ENCODE data around the gene ACOX3.
"Not testable (repeated sequence)": the region's sequence is repeated elsewhere in the genome, so short reads cannot be mapped to it uniquely, and the experiment has no call there.

ACOX3 gene

DNA sequence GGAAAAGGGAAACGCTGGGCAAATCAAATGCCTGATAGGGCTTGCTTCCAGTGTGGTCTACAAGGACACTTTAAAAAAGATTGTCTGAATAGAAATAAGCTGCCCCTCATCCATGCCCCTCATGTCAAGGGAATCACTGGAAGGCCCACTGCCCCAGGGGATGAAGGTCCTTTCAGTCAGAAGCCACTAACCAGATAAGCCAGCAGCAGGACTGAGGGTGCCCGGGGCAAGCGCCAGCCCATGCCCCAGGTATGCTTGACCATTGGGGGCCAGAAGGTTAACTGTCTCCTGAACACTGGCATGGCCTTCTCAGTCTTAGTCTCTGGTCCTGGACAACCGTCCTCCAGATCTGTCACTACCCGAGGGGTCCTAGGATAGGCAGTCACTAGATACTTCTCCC, 17.7 kb downstream of the ACOX3 start:
- Histone ChIP-seq H3K9me3 (ENCODE audit: control extremely low read depth in 1 of 5, control insufficient read depth in 4 of 5, insufficient read depth in 2 of 5, low read depth in 1 of 5, low read length in 4 of 5) (no peaks in the 10 kb centered on the region), H3K27ac (ENCODE audit: insufficient read depth in 1 of 2, low read depth in 1 of 2, low read length in 2 of 2, poor library complexity in 1 of 2, severe bottlenecking in 2 of 2) (no peak overlapping the region), H3K4me3 (ENCODE audit: control insufficient read depth in 1 of 7, extremely low read depth in 1 of 7, insufficient read depth in 4 of 7, low read depth in 2 of 7, low read length in 6 of 7) (no peak overlapping the region), H3K4me1 (ENCODE audit: control extremely low read depth in 1 of 4, control insufficient read depth in 4 of 4, insufficient read depth in 4 of 4, low read length in 3 of 4) (peaks cover 0 to 7% (median 7%) of the 10 kb centered on the region in 4 experiments), H3K36me3 (ENCODE audit: control insufficient read depth in 4 of 4, insufficient read depth in 4 of 4, low read length in 3 of 4) (peaks cover 0 to 2% (median 0%) of the 10 kb centered on the region in 4 experiments), H3K27me3 (replicated peaks in 2 of 5; ENCODE audit: control insufficient read depth in 4 of 5, insufficient read depth in 5 of 5, low read length in 4 of 5) (no peaks in the 10 kb centered on the region)
- ChIA-PET POLR2A (no interaction called here), CTCF (interaction anchor here (1.9 kb wide), 1 partner anchor 20 kb away, joined by 4 read pairs; no protein-coding TSS in a partner anchor)
- DNase-seq: no peak
- 96% methylated on average over 5 of the region's 5 CpGs for WGBS (ENCODE audit: insufficient coverage)

- no peak for DNase-seq
- Histone ChIP-seq H3K4me1 (ENCODE audit: control extremely low read depth in 1 of 4, control insufficient read depth in 4 of 4, insufficient read depth in 4 of 4, low read length in 3 of 4) (peaks cover 0 to 7% (median 2%) of the 10 kb centered on the region in 4 experiments), H3K27ac (ENCODE audit: insufficient read depth in 1 of 2, low read depth in 1 of 2, low read length in 2 of 2, poor library complexity in 1 of 2, severe bottlenecking in 2 of 2) (no peak overlapping the region), H3K4me3 (ENCODE audit: control insufficient read depth in 1 of 7, extremely low read depth in 1 of 7, insufficient read depth in 4 of 7, low read depth in 2 of 7, low read length in 6 of 7) (no peak overlapping the region), H3K36me3 (ENCODE audit: control insufficient read depth in 4 of 4, insufficient read depth in 4 of 4, low read length in 3 of 4) (peaks cover 0 to 2% (median 0%) of the 10 kb centered on the region in 4 experiments), H3K27me3 (replicated peaks in 2 of 5; ENCODE audit: control insufficient read depth in 4 of 5, insufficient read depth in 5 of 5, low read length in 4 of 5) (no peaks in the 10 kb centered on the region), H3K9me3 (ENCODE audit: control extremely low read depth in 1 of 5, control insufficient read depth in 4 of 5, insufficient read depth in 2 of 5, low read depth in 1 of 5, low read length in 4 of 5) (no peaks in the 10 kb centered on the region)
- ChIA-PET POLR2A (no interaction called here), CTCF (interaction anchor here (1.9 kb wide), 1 partner anchor 20 kb away, joined by 4 read pairs; no protein-coding TSS in a partner anchor)
- WGBS (ENCODE audit: insufficient coverage): 90% methylated on average over 3 of the region's 4 CpGs
Observed at GRCh38 chr4:8422327-8422726, 18.2 kb downstream of the ACOX3 start.

- DNase-seq; POLR2A ChIA-PET; H3K4me3 ChIP-seq (ENCODE audit: control insufficient read depth in 1 of 7, extremely low read depth in 1 of 7, insufficient read depth in 4 of 7, low read depth in 2 of 7, low read length in 6 of 7); H3K27me3 ChIP-seq (replicated peaks in 2 of 5; ENCODE audit: control insufficient read depth in 4 of 5, insufficient read depth in 5 of 5, low read length in 4 of 5); H3K9me3 ChIP-seq (ENCODE audit: control extremely low read depth in 1 of 5, control insufficient read depth in 4 of 5, insufficient read depth in 2 of 5, low read depth in 1 of 5, low read length in 4 of 5); H3K36me3 ChIP-seq (ENCODE audit: control insufficient read depth in 4 of 4, insufficient read depth in 4 of 4, low read length in 3 of 4); H3K27ac ChIP-seq (ENCODE audit: insufficient read depth in 1 of 2, low read depth in 1 of 2, low read length in 2 of 2, poor library complexity in 1 of 2, severe bottlenecking in 2 of 2): not testable (repeated sequence)
- peaks cover 0 to 13% (median 2%) of the 10 kb centered on the region in 4 experiments for H3K4me1 ChIP-seq (ENCODE audit: control extremely low read depth in 1 of 4, control insufficient read depth in 4 of 4, insufficient read depth in 4 of 4, low read length in 3 of 4)
- CTCF ChIA-PET: interaction anchor here (1.0 to 2.2 kb wide), 5 partner anchors 9 to 153 kb away, joined by 3 to 12 read pairs (median 3); no protein-coding TSS in a partner anchor
Observed at GRCh38 chr4:8420151-8420550, 20.4 kb downstream of the ACOX3 start.

- POLR2A ChIA-PET: no interaction called here
- no peaks in the 10 kb centered on the region for H3K27me3 ChIP-seq (replicated peaks in 2 of 5; ENCODE audit: control insufficient read depth in 4 of 5, insufficient read depth in 5 of 5, low read length in 4 of 5)
- H3K4me3 ChIP-seq (ENCODE audit: control insufficient read depth in 1 of 7, extremely low read depth in 1 of 7, insufficient read depth in 4 of 7, low read depth in 2 of 7, low read length in 6 of 7): no peak overlapping the region
- no peak for DNase-seq
- peaks cover 0 to 13% (median 2%) of the 10 kb centered on the region in 4 experiments for H3K4me1 ChIP-seq (ENCODE audit: control extremely low read depth in 1 of 4, control insufficient read depth in 4 of 4, insufficient read depth in 4 of 4, low read length in 3 of 4)
- 95% methylated on average over 11 of the region's 12 CpGs for WGBS (ENCODE audit: insufficient coverage)
- no peaks in the 10 kb centered on the region for H3K9me3 ChIP-seq (ENCODE audit: control extremely low read depth in 1 of 5, control insufficient read depth in 4 of 5, insufficient read depth in 2 of 5, low read depth in 1 of 5, low read length in 4 of 5)
- peaks cover 0 to 17% (median 13%) of the 10 kb centered on the region in 4 experiments for H3K36me3 ChIP-seq (ENCODE audit: control insufficient read depth in 4 of 4, insufficient read depth in 4 of 4, low read length in 3 of 4)
- H3K27ac ChIP-seq (ENCODE audit: insufficient read depth in 1 of 2, low read depth in 1 of 2, low read length in 2 of 2, poor library complexity in 1 of 2, severe bottlenecking in 2 of 2): no peak overlapping the region
- CTCF ChIA-PET: interaction anchor here (0.9 to 2.2 kb wide), 5 partner anchors 9 to 177 kb away, joined by 3 to 12 read pairs (median 4); no protein-coding TSS in a partner anchor
Observed at GRCh38 chr4:8419222-8420041, 21.1 kb downstream of the ACOX3 start.

DNA sequence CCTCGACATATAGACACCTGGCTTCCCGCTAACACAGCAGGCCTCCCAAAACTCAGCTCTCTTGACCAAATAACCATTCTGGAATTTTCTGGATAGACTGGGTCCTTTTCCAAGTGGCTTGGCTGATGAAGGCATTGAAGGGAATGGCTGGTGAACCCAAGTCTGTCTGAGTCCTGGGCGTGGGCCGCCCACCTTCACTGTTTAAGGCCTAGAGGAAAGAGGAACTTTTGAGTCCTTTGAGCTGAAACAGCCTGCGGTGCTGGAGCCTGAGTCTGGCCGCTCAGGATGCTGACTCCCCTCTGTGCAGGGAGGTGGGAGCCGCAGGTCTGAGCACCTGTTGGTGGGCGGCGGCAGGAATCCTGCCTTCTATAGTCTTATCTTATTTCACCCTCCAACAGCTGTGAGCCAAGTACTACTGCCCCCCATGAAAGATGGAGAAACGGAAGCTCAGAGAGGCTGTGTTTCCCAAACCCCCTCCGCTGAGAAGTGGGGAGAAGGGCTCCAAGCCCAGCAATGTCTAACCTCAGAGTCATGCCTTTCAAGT, 23.4 kb downstream of the ACOX3 start:
- no peaks in the 10 kb centered on the region for H3K27me3 ChIP-seq (replicated peaks in 2 of 5; ENCODE audit: control insufficient read depth in 4 of 5, insufficient read depth in 5 of 5, low read length in 4 of 5)
- H3K27ac ChIP-seq (ENCODE audit: insufficient read depth in 1 of 2, low read depth in 1 of 2, low read length in 2 of 2, poor library complexity in 1 of 2, severe bottlenecking in 2 of 2): no peak overlapping the region
- H3K9me3 ChIP-seq (ENCODE audit: control extremely low read depth in 1 of 5, control insufficient read depth in 4 of 5, insufficient read depth in 2 of 5, low read depth in 1 of 5, low read length in 4 of 5): no peaks in the 10 kb centered on the region
- DNase-seq: peak in 2 of 3 donors; percentile 45 to 72
- WGBS (ENCODE audit: insufficient coverage): 62% methylated on average over 5 of the region's 11 CpGs
- ChIA-PET CTCF (interaction anchor here (0.6 to 4.2 kb wide), 6 partner anchors 10 to 150 kb away, joined by 3 to 22 read pairs (median 6); no protein-coding TSS in a partner anchor), POLR2A (no interaction called here)
- no peak overlapping the region for H3K4me3 ChIP-seq (ENCODE audit: control insufficient read depth in 1 of 7, extremely low read depth in 1 of 7, insufficient read depth in 4 of 7, low read depth in 2 of 7, low read length in 6 of 7)
- H3K4me1 ChIP-seq (ENCODE audit: control extremely low read depth in 1 of 4, control insufficient read depth in 4 of 4, insufficient read depth in 4 of 4, low read length in 3 of 4): peaks cover 0 to 13% (median 2%) of the 10 kb centered on the region in 4 experiments
- H3K36me3 ChIP-seq (ENCODE audit: control insufficient read depth in 4 of 4, insufficient read depth in 4 of 4, low read length in 3 of 4): peaks cover 0 to 28% (median 22%) of the 10 kb centered on the region in 4 experiments

GRCh38 chr4:8414377-8414776, 26.1 kb downstream of the ACOX3 start:
- POLR2A ChIA-PET: no interaction called here
- H3K36me3 ChIP-seq (ENCODE audit: control insufficient read depth in 4 of 4, insufficient read depth in 4 of 4, low read length in 3 of 4): peaks cover 0 to 40% (median 28%) of the 10 kb centered on the region in 4 experiments
- DNase-seq: no peak
- H3K27me3 ChIP-seq (replicated peaks in 2 of 5; ENCODE audit: control insufficient read depth in 4 of 5, insufficient read depth in 5 of 5, low read length in 4 of 5): no peaks in the 10 kb centered on the region
- CTCF ChIA-PET: interaction anchor here (1.4 to 4.2 kb wide), 2 partner anchors 7 to 14 kb away, joined by 5 to 22 read pairs; no protein-coding TSS in a partner anchor
- H3K9me3 ChIP-seq (ENCODE audit: control extremely low read depth in 1 of 5, control insufficient read depth in 4 of 5, insufficient read depth in 2 of 5, low read depth in 1 of 5, low read length in 4 of 5): no peaks in the 10 kb centered on the region
- peaks cover 0 to 13% (median 10%) of the 10 kb centered on the region in 4 experiments for H3K4me1 ChIP-seq (ENCODE audit: control extremely low read depth in 1 of 4, control insufficient read depth in 4 of 4, insufficient read depth in 4 of 4, low read length in 3 of 4)
- WGBS (ENCODE audit: insufficient coverage): no CpG with 5 or more reads among the region's 2 CpGs
- no peak overlapping the region for H3K27ac ChIP-seq (ENCODE audit: insufficient read depth in 1 of 2, low read depth in 1 of 2, low read length in 2 of 2, poor library complexity in 1 of 2, severe bottlenecking in 2 of 2)
- H3K4me3 ChIP-seq (ENCODE audit: control insufficient read depth in 1 of 7, extremely low read depth in 1 of 7, insufficient read depth in 4 of 7, low read depth in 2 of 7, low read length in 6 of 7): no peak overlapping the region

DNA sequence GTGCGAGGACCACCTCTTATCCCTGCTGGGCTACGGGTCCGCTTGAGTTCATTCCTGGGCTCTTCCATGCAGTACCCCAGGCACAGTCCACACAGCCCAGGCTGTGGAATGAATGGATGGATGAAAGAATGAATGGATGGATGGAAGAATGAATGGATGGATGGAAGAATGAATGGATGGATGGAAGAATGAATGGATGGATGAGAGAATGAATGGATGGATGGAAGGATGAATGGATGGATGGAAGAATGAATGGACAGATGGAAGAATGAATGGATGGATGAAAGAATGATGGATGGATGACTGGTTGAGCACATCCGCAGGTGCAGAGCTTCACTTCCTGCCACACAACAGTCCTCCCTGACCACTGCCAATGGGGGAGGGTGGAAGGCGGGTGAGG, 28.2 kb downstream of the ACOX3 start:
- DNase-seq: no peak
- H3K4me1 ChIP-seq (ENCODE audit: control extremely low read depth in 1 of 4, control insufficient read depth in 4 of 4, insufficient read depth in 4 of 4, low read length in 3 of 4): peaks cover 0 to 12% (median 7%) of the 10 kb centered on the region in 4 experiments
- H3K9me3 ChIP-seq (ENCODE audit: control extremely low read depth in 1 of 5, control insufficient read depth in 4 of 5, insufficient read depth in 2 of 5, low read depth in 1 of 5, low read length in 4 of 5): no peaks in the 10 kb centered on the region
- no peak overlapping the region for H3K4me3 ChIP-seq (ENCODE audit: control insufficient read depth in 1 of 7, extremely low read depth in 1 of 7, insufficient read depth in 4 of 7, low read depth in 2 of 7, low read length in 6 of 7)
- H3K27me3 ChIP-seq (replicated peaks in 2 of 5; ENCODE audit: control insufficient read depth in 4 of 5, insufficient read depth in 5 of 5, low read length in 4 of 5): no peaks in the 10 kb centered on the region
- CTCF ChIA-PET: no interaction called here
- no peak overlapping the region for H3K27ac ChIP-seq (ENCODE audit: insufficient read depth in 1 of 2, low read depth in 1 of 2, low read length in 2 of 2, poor library complexity in 1 of 2, severe bottlenecking in 2 of 2)
- 89% methylated on average over 3 of the region's 5 CpGs for WGBS (ENCODE audit: insufficient coverage)
- peaks cover 3 to 55% (median 33%) of the 10 kb centered on the region in 4 experiments for H3K36me3 ChIP-seq (ENCODE audit: control insufficient read depth in 4 of 4, insufficient read depth in 4 of 4, low read length in 3 of 4)
- POLR2A ChIA-PET: no interaction called here
